ENCODE results near the gene CFDP1. TPM values are rescaled to one million over a fixed set of nuclear protein-coding genes. Genes with fewer than 3 reads are reported as not detected.

Gene CFDP1
- polyA plus RNA-seq (2013, experiment 1 of 2): 101 TPM
- 104 TPM for polyA plus RNA-seq (2013, experiment 2 of 2)

GRCh38 chr16:75432828-75433731, at the start of gene CFDP1:
CFDP1 (minus strand) TSS chr16:75433503; CDS start chr16:75433352, 151 bp downstream.
- no peaks in the 10 kb centered on the region for H3K36me3 ChIP-seq (ENCODE audit: control insufficient read depth, insufficient read depth, low read length)
- no peak within 1 kb of the TSS for H3K23ac ChIP-seq (ENCODE audit: low read length)
- peak within 1 kb of the TSS; percentile 93 for H3K9ac ChIP-seq (ENCODE audit: low read length)
- no peak within 1 kb of the TSS for H3K4ac ChIP-seq (ENCODE audit: low read depth, low read length)
- H2BK5ac ChIP-seq (ENCODE audit: low read length): peak within 1 kb of the TSS; percentile 87
- no peak within 1 kb of the TSS for H4K5ac ChIP-seq (ENCODE audit: low read length)
- WGBS (ENCODE audit: extremely low coverage, insufficient coverage, low lambda C conversion rate): no CpG with 5 or more reads among the region's 85 CpGs
- peak within 1 kb of the TSS; percentile 95 for H3K4me3 ChIP-seq (ENCODE audit: low read length)
- H3K27me3 ChIP-seq (ENCODE audit: insufficient read depth, low read length, poor library complexity): no peaks in the 10 kb centered on the region
- no peak within 1 kb of the TSS for H4K8ac ChIP-seq (ENCODE audit: low read depth, low read length)
- no peak within 1 kb of the TSS for H2BK15ac ChIP-seq (replicated peaks; ENCODE audit: low read depth)
- H2AK5ac ChIP-seq (ENCODE audit: low read length): no peak within 1 kb of the TSS
- H3K18ac ChIP-seq (ENCODE audit: low read length): peak within 1 kb of the TSS; percentile 3
- peak; percentile 97 for DNase-seq
- peaks cover 16% of the 10 kb centered on the region for H3K79me2 ChIP-seq (ENCODE audit: control insufficient read depth, insufficient read depth, low read length)
- H3K4me2 ChIP-seq (ENCODE audit: low read length): peak within 1 kb of the TSS; percentile 74
- H2BK120ac ChIP-seq (ENCODE audit: low read depth, low read length): no peak within 1 kb of the TSS
- H3K56ac ChIP-seq (ENCODE audit: low read length): peak within 1 kb of the TSS; percentile 99
- peaks cover 3% of the 10 kb centered on the region for H3K4me1 ChIP-seq (ENCODE audit: control insufficient read depth, low read depth, low read length)
- H3K79me1 ChIP-seq (ENCODE audit: low read length): peaks cover 2% of the 10 kb centered on the region
- peak within 1 kb of the TSS; percentile 59 for H3K27ac ChIP-seq (ENCODE audit: low read depth, low read length)

- Histone ChIP-seq H3K4me1 (ENCODE audit: control insufficient read depth, low read depth, low read length) (no peaks in the 10 kb centered on the region), H3K56ac (ENCODE audit: low read length) (no peak overlapping the region), H3K4me3 (ENCODE audit: low read length) (no peak overlapping the region), H3K36me3 (ENCODE audit: control insufficient read depth, insufficient read depth, low read length) (no peaks in the 10 kb centered on the region), H3K4me2 (ENCODE audit: low read length) (no peak overlapping the region), H3K79me2 (ENCODE audit: control insufficient read depth, insufficient read depth, low read length) (no peaks in the 10 kb centered on the region), H4K5ac (ENCODE audit: low read length) (no peak overlapping the region), H3K23ac (ENCODE audit: low read length) (no peak overlapping the region), H3K79me1 (ENCODE audit: low read length) (no peaks in the 10 kb centered on the region), H2AK5ac (ENCODE audit: low read length) (no peak overlapping the region), H3K18ac (ENCODE audit: low read length) (no peak overlapping the region), H4K8ac (ENCODE audit: low read depth, low read length) (no peak overlapping the region), H3K27ac (ENCODE audit: low read depth, low read length) (no peak overlapping the region), H3K4ac (ENCODE audit: low read depth, low read length) (no peak overlapping the region), H2BK120ac (ENCODE audit: low read depth, low read length) (no peak overlapping the region), H3K27me3 (ENCODE audit: insufficient read depth, low read length, poor library complexity) (no peaks in the 10 kb centered on the region), H2BK5ac (ENCODE audit: low read length) (no peak overlapping the region), H3K9ac (ENCODE audit: low read length) (no peak overlapping the region), H2BK15ac (replicated peaks; ENCODE audit: low read depth) (no peak overlapping the region)
- no peak for DNase-seq
- no CpG with 5 or more reads among the region's 14 CpGs for WGBS (ENCODE audit: extremely low coverage, insufficient coverage, low lambda C conversion rate)
Measured at GRCh38 chr16:75482434-75483205, 49.3 kb upstream of the CFDP1 start.

DNA sequence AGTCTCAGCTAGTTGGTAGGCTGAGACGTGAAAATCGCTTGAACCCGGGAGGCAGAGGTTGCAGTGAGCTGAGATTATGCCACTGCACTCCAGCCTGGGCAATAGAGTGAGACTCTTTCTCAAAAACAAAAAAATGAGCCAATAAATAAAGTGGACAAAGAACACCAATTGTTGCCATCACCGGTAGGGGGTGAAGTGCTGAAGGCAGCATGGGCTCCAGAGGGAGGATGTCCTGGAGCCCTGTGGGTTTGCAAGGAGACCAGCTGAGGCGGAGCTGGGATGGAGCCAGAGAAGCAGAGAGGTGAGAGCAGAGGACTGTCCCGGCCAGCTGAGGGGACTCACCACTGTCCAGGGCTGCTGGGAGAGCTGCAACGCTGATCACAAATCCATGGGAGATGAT, 48.2 kb upstream of the CFDP1 start:
- Histone ChIP-seq H3K4me3 (ENCODE audit: low read length) (no peak overlapping the region), H3K27me3 (ENCODE audit: insufficient read depth, low read length, poor library complexity) (no peaks in the 10 kb centered on the region), H2AK5ac (ENCODE audit: low read length) (no peak overlapping the region), H2BK15ac (replicated peaks; ENCODE audit: low read depth) (no peak overlapping the region), H3K4ac (ENCODE audit: low read depth, low read length) (no peak overlapping the region), H3K18ac (ENCODE audit: low read length) (no peak overlapping the region), H2BK5ac (ENCODE audit: low read length) (no peak overlapping the region), H3K23ac (ENCODE audit: low read length) (no peak overlapping the region), H3K4me2 (ENCODE audit: low read length) (no peak overlapping the region), H3K4me1 (ENCODE audit: control insufficient read depth, low read depth, low read length) (no peaks in the 10 kb centered on the region), H4K8ac (ENCODE audit: low read depth, low read length) (no peak overlapping the region), H3K36me3 (ENCODE audit: control insufficient read depth, insufficient read depth, low read length) (peaks cover 2% of the 10 kb centered on the region), H3K79me2 (ENCODE audit: control insufficient read depth, insufficient read depth, low read length) (no peaks in the 10 kb centered on the region), H3K79me1 (ENCODE audit: low read length) (no peaks in the 10 kb centered on the region), H4K5ac (ENCODE audit: low read length) (no peak overlapping the region), H3K56ac (ENCODE audit: low read length) (no peak overlapping the region), H3K27ac (ENCODE audit: low read depth, low read length) (no peak overlapping the region), H2BK120ac (ENCODE audit: low read depth, low read length) (no peak overlapping the region), H3K9ac (ENCODE audit: low read length) (no peak overlapping the region)
- WGBS (ENCODE audit: extremely low coverage, insufficient coverage, low lambda C conversion rate): no CpG with 5 or more reads among the region's 7 CpGs
- DNase-seq: no peak

- Histone ChIP-seq H3K18ac (ENCODE audit: low read length) (no peak overlapping the region), H3K36me3 (ENCODE audit: control insufficient read depth, insufficient read depth, low read length) (peaks cover 2% of the 10 kb centered on the region)
- DNase-seq: no peak
Measured at GRCh38 chr16:75479421-75479990, 46.2 kb upstream of the CFDP1 start.

GRCh38 chr16:75478480-75479345, 45.4 kb upstream of the CFDP1 start:
- no peak overlapping the region for H2BK120ac ChIP-seq (ENCODE audit: low read depth, low read length)
- no peak overlapping the region for H4K5ac ChIP-seq (ENCODE audit: low read length)
- no peaks in the 10 kb centered on the region for H3K79me2 ChIP-seq (ENCODE audit: control insufficient read depth, insufficient read depth, low read length)
- no peaks in the 10 kb centered on the region for H3K4me1 ChIP-seq (ENCODE audit: control insufficient read depth, low read depth, low read length)
- no peak overlapping the region for H3K4me2 ChIP-seq (ENCODE audit: low read length)
- H2BK5ac ChIP-seq (ENCODE audit: low read length): no peak overlapping the region
- H3K9ac ChIP-seq (ENCODE audit: low read length): no peak overlapping the region
- DNase-seq: no peak
- H3K36me3 ChIP-seq (ENCODE audit: control insufficient read depth, insufficient read depth, low read length): peaks cover 2% of the 10 kb centered on the region
- no peak overlapping the region for H3K4ac ChIP-seq (ENCODE audit: low read depth, low read length)
- H3K23ac ChIP-seq (ENCODE audit: low read length): no peak overlapping the region
- H3K79me1 ChIP-seq (ENCODE audit: low read length): no peaks in the 10 kb centered on the region
- no peak overlapping the region for H2BK15ac ChIP-seq (replicated peaks; ENCODE audit: low read depth)
- H3K18ac ChIP-seq (ENCODE audit: low read length): no peak overlapping the region
- no peak overlapping the region for H3K27ac ChIP-seq (ENCODE audit: low read depth, low read length)
- no peaks in the 10 kb centered on the region for H3K27me3 ChIP-seq (ENCODE audit: insufficient read depth, low read length, poor library complexity)
- no peak overlapping the region for H3K4me3 ChIP-seq (ENCODE audit: low read length)
- no CpG with 5 or more reads among the region's 80 CpGs for WGBS (ENCODE audit: extremely low coverage, insufficient coverage, low lambda C conversion rate)
- no peak overlapping the region for H2AK5ac ChIP-seq (ENCODE audit: low read length)
- no peak overlapping the region for H3K56ac ChIP-seq (ENCODE audit: low read length)
- H4K8ac ChIP-seq (ENCODE audit: low read depth, low read length): no peak overlapping the region

More at GRCh38 chr16:75479421-75479990, 46.2 kb upstream of the CFDP1 start:
- H3K9ac ChIP-seq (ENCODE audit: low read length): no peak overlapping the region
- H4K5ac ChIP-seq (ENCODE audit: low read length): no peak overlapping the region
- H3K79me1 ChIP-seq (ENCODE audit: low read length): no peaks in the 10 kb centered on the region
- H2BK15ac ChIP-seq (replicated peaks; ENCODE audit: low read depth): no peak overlapping the region
- no peak overlapping the region for H3K27ac ChIP-seq (ENCODE audit: low read depth, low read length)
- H3K4me2 ChIP-seq (ENCODE audit: low read length): no peak overlapping the region
- no peaks in the 10 kb centered on the region for H3K79me2 ChIP-seq (ENCODE audit: control insufficient read depth, insufficient read depth, low read length)
- no peak overlapping the region for H4K8ac ChIP-seq (ENCODE audit: low read depth, low read length)
- H2BK120ac ChIP-seq (ENCODE audit: low read depth, low read length): no peak overlapping the region
- no CpG with 5 or more reads among the region's 47 CpGs for WGBS (ENCODE audit: extremely low coverage, insufficient coverage, low lambda C conversion rate)
- no peak overlapping the region for H3K23ac ChIP-seq (ENCODE audit: low read length)
- no peak overlapping the region for H3K4ac ChIP-seq (ENCODE audit: low read depth, low read length)
- no peaks in the 10 kb centered on the region for H3K27me3 ChIP-seq (ENCODE audit: insufficient read depth, low read length, poor library complexity)
- no peak overlapping the region for H2BK5ac ChIP-seq (ENCODE audit: low read length)
- no peak overlapping the region for H3K56ac ChIP-seq (ENCODE audit: low read length)
- H3K4me3 ChIP-seq (ENCODE audit: low read length): no peak overlapping the region
- H3K4me1 ChIP-seq (ENCODE audit: control insufficient read depth, low read depth, low read length): no peaks in the 10 kb centered on the region
- no peak overlapping the region for H2AK5ac ChIP-seq (ENCODE audit: low read length)
